BJ (cell line): ENCODE measurements around the gene AEBP1. TPM values are rescaled to one million over a fixed set of nuclear protein-coding genes. Genes with fewer than 3 reads are reported as not detected.

ENCODE experiments used
- CTCF ChIA-PET: fragments of 350-600 bp; formaldehyde crosslinking; extraction: SDS; loops from one replicate; lab custom pipeline; 2021; ENCODE audit warnings: antibody characterized with exemption, inconsistent platforms; lab: Yijun Ruan, JAX
- POLR2A ChIA-PET: fragments of 300-600 bp; sonication (Branson Sonifier 250); formaldehyde crosslinking; extraction: SDS; loops from one replicate; lab custom pipeline; 2021; ENCODE audit warnings: antibody characterized with exemption; lab: Charles Lee
- DNase-seq: peaks from one replicate; pipeline ENCODE4 v3.0.0-alpha.2; 2011; ENCODE audit warnings: low read depth
- H3K27me3 ChIP-seq: 2 replicates; pipeline ENCODE4 v1.6.0; 2011; ENCODE audit warnings: low read length; ENCODE audit not compliant: control insufficient read depth, insufficient read depth
- H3K36me3 ChIP-seq: 2 replicates; pipeline ENCODE4 v1.5.1; 2011; ENCODE audit warnings: low read length; ENCODE audit not compliant: control insufficient read depth, insufficient read depth
- H3K4me3 ChIP-seq: 2 replicates; pipeline ENCODE4 v1.5.1; 2011; ENCODE audit warnings: low read depth, mild to moderate bottlenecking, control low read depth, low read length
- polyA plus RNA-seq: library from polyadenylated mRNA; depleted of rRNA; stranded (reverse); fragments of >200 nt; gene quantifications from 2 replicates; pipeline ENCODE4 v1.2.3, GENCODE V29; 2011
- TF ChIP-seq, protein P1 (sequence below): IDR thresholded peaks from 2 replicates; pipeline ENCODE4 v1.5.1; 2011; ENCODE audit warnings: low read depth, mild to moderate bottlenecking, control low read depth, inconsistent platforms, low read length, moderate library complexity; ENCODE audit not compliant: insufficient read depth

The AEBP1 gene
- polyA plus RNA-seq, 1 experiment, result 117 TPM

DNA sequence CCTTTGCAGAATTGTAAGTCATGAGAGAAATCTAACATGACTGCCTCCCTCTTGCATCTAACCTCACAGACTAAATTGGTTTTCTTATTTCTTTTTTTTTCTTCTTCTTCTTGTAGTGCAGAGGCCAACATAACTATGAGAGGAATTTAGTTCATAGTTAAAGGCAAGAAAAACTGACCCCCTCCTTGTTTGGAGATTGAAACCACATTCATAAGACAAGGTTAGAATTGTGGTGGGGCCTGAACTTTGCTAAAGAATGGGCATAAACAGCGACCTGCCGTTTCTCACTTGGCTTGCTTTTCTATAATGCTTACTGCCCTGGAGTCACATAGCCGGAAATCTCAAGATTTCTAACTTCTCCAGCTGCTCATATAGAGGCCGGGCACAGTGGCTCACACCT lies 19.4 kb upstream of the AEBP1 start:
- H3K36me3 ChIP-seq, result peaks cover 11% of the 10 kb centered on the region
- H3K4me3 ChIP-seq, result no peak overlapping the region
- POLR2A ChIA-PET, result no interaction called here
- no peak for DNase-seq
- TF ChIP-seq, protein P1, sequence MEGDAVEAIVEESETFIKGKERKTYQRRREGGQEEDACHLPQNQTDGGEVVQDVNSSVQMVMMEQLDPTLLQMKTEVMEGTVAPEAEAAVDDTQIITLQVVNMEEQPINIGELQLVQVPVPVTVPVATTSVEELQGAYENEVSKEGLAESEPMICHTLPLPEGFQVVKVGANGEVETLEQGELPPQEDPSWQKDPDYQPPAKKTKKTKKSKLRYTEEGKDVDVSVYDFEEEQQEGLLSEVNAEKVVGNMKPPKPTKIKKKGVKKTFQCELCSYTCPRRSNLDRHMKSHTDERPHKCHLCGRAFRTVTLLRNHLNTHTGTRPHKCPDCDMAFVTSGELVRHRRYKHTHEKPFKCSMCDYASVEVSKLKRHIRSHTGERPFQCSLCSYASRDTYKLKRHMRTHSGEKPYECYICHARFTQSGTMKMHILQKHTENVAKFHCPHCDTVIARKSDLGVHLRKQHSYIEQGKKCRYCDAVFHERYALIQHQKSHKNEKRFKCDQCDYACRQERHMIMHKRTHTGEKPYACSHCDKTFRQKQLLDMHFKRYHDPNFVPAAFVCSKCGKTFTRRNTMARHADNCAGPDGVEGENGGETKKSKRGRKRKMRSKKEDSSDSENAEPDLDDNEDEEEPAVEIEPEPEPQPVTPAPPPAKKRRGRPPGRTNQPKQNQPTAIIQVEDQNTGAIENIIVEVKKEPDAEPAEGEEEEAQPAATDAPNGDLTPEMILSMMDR, result no peak
- CTCF ChIA-PET, result interaction anchor here (1.6 kb wide), 1 partner anchor 113 kb away, joined by 4 read pairs; no protein-coding TSS in a partner anchor
- no peaks in the 10 kb centered on the region for H3K27me3 ChIP-seq

DNA sequence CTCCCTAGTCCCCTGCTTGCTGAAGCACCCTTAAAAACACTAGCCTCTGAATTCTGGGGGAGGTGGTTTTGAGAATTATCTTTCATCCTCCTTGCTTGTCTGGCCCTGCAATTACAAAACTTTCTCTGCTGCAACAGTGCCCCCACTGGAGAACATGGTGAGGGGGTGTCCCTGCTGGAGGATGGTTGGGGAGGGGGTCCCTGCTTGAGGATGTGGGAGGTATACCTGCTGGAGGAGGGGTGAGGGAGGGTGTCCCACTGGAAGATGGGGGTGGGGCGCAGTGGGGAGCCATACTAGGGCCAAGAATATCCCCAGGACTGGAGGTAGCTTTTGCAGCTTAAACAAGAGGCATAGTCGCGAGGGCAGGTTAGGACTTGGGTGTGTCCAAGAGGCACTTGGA lies 18.6 kb upstream of the AEBP1 start:
- DNase-seq, result no peak
- TF ChIP-seq, protein P1, result 0 out of 2 replicates have a peak, but pooled peaks have one; percentile 30
- POLR2A ChIA-PET, result no interaction called here

DNA sequence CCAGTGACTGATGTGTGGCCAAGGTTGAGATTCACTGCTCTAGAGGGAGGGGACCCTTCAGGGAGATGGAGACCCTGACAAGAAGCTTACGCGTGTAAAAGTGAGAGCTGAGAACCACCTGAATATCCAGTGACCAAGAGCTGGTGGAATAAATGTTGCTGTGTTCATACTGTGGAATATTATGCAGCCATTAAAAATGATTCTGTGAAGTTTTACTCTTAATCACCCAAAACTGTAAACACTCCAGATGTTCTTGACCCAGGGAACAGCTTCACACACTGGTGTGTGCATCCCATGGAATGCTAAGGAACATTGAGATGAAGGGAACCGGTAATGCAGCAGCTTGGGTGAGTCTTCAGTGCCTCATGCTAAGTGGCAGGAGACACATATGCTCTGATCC lies 17.5 kb upstream of the AEBP1 start:
- no peak for DNase-seq
- ChIA-PET POLR2A (no interaction called here), CTCF (interaction anchor here (1.0 to 2.2 kb wide), 3 partner anchors 12 to 15 kb away, joined by 3 to 6 read pairs (median 4); no protein-coding TSS in a partner anchor)
- H3K36me3 ChIP-seq, result no peaks in the 10 kb centered on the region
- no peak overlapping the region for H3K4me3 ChIP-seq
- TF ChIP-seq, protein P1, result no peak
- no peaks in the 10 kb centered on the region for H3K27me3 ChIP-seq

More for the DNA sequence above, 18.6 kb upstream of the AEBP1 start:
- CTCF ChIA-PET, result interaction anchor here (1.0 to 1.6 kb wide), 2 partner anchors 13 to 112 kb away, joined by 4 read pairs; no protein-coding TSS in a partner anchor
- H3K36me3 ChIP-seq, result peaks cover 3% of the 10 kb centered on the region; the same call in 1 of the 2 replicates
- H3K27me3 ChIP-seq, result no peaks in the 10 kb centered on the region
- no peak overlapping the region for H3K4me3 ChIP-seq

DNA sequence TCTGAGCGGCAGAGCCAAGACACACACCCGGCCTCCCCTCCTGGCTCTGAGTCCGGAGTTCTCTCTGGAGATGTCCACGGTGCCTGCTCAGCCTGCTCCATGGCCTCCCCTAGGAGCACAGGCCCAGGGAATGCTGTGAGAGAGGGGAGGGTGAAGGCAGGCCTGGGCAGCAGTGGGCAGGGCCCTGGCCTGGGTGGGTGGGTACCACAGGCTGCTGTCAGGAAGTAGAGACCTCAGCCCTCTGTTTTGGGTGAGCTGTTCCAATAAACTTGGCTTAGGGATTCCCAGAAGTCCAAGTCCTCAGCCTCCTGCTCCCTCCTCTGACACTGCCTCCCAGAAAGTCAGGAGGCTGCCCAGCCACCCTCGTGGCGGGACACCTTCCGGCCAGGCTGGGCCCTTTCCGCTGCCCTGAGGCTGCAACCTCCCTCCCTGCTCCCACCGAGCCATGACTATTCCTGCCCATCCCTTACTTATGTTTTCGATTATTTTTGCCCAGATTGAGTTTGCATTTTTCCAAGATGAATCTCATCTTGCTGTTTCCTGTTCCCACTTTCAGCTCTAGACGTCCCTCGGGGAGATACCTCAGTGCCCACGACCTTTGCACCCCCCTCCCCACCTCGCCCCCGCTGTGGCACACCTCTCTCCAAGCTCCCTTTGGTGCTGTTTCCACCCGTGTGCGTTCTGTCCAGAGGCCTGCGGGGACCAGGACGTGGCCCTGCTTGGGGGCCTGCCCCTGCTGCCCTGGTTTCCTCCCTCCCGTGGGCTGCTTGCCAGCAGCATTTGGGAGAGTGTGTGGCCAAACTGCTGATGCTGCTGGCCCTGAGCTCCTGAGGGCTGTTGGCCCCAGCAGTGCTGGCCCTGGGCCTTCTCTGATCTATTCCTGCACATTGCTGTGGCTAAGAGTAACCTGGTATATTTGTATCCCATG lies 16.0 kb upstream of the AEBP1 start:
- TF ChIP-seq, protein P1, result no peak
- H3K36me3 ChIP-seq, result no peaks in the 10 kb centered on the region
- POLR2A ChIA-PET, result interaction anchor here (0.8 to 0.9 kb wide), 2 partner anchors 15 to 75 kb away, joined by 3 to 4 read pairs; no protein-coding TSS in a partner anchor
- CTCF ChIA-PET, result interaction anchor here (0.9 to 2.2 kb wide), 5 partner anchors 10 to 16 kb away, joined by 3 to 6 read pairs (median 4); no protein-coding TSS in a partner anchor
- peak; percentile 92 for DNase-seq
- H3K27me3 ChIP-seq, result no peaks in the 10 kb centered on the region
- no peak overlapping the region for H3K4me3 ChIP-seq

DNA sequence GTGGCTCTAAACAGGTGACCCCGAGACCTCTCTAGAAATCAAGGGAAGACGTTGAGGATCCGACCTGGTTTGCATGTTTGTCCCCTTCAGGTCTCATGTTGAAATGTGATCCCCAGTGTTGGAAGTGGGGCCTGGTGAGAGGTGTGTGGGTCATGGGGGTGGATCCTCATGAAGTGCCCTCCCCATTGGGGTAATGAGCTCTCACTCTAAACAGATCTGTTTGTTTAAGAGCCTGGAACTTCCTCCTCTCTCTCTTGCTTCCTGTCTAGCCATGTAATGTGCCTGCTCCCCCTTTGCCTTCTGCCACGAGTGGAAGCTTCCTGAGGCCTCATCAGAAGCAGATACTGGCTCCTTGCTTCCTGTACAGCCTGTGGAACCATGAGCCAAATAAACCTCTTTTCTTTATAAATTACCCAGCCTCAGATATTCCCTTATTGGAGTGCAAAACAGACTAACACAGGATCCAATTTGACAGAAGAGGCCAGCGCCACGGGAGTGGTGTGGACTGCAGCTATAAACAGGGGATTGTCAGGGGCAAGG lies 11.0 kb upstream of the AEBP1 start:
- Histone ChIP-seq H3K4me3 (no peak overlapping the region), H3K27me3 (no peaks in the 10 kb centered on the region), H3K36me3 (no peaks in the 10 kb centered on the region)
- no peak for DNase-seq
- ChIA-PET POLR2A (no interaction called here), CTCF (interaction anchor here (0.9 kb wide), 1 partner anchor 25 kb away, joined by 3 read pairs; no protein-coding TSS in a partner anchor)
- TF ChIP-seq, protein P1, result no peak
